Pancreas (tissue), 10 donors: ENCODE data around the gene COL5A1. TPM values are rescaled to one million over a fixed set of nuclear protein-coding genes. Genes with fewer than 3 reads are reported as not detected.

Experiments
- ATAC-seq, 4 donors: fragments of 200-7000 bp; cut with Tn5 transposase; one replicate each; pipeline versions ENCODE4 v1.8.0 to v1.9.1; 2020; ENCODE audit warnings: mild to moderate bottlenecking in 4 of 4, moderate library complexity in 4 of 4
- DNase-seq, 6 donors: peaks; one replicate each; pipeline ENCODE4 v3.0.0-alpha.2; 2020
- FAIRE-seq: peaks from 2 replicates; lab custom pipeline; 2012; peaks lifted over from hg19 to GRCh38; lab: Jason Lieb, UNC
- H3K27ac ChIP-seq, 4 donors: fragments of 200-600 bp; sonication (generic); 1 replicate in 3 of 4; 2 replicates in 1 of 4; pipeline versions ENCODE4 v1.5.0 to v1.8.0; 2020
- H3K27me3 ChIP-seq, 4 donors: fragments of 200-600 bp; one replicate each; pipeline ENCODE4 v1.8.0; 2021
- H3K36me3 ChIP-seq, 3 donors: fragments of 200-600 bp; sonication (generic) in 1 of 3; one replicate each; pipeline versions ENCODE4 v1.5.0 to v1.8.0; 2020 to 2021
- H3K4me1 ChIP-seq, 3 donors: fragments of 200-600 bp; one replicate each; pipeline ENCODE4 v1.8.0; 2021
- H3K4me3 ChIP-seq, 4 donors: fragments of 200-600 bp; sonication (generic) in 2 of 4; one replicate each; pipeline versions ENCODE4 v1.5.0 to v1.8.0; 2020 to 2021
- H3K9me3 ChIP-seq, 4 donors: fragments of 200-600 bp; one replicate each; pipeline ENCODE4 v1.8.0; 2021
- CTCF ChIP-seq, 4 donors: fragments of 200-600 bp; sonication (generic) in 3 of 4; IDR thresholded peaks; one replicate each; pipeline versions ENCODE4 v1.5.0 to v1.8.0; 2021; ENCODE audit warnings: antibody characterized with exemption in 4 of 4
- WGBS, 2 donors: extraction: QIAGEN DNeasy Blood & Tissue Kit; methylation state at CpG; one replicate each; pipeline ENCODE4 v1.1.7; 2013; 5-methylcytosine and 5-hydroxymethylcytosine counted together
- intact Hi-C, 3 donors: fragments of 100-400 bp; cut with DNase I; formaldehyde crosslinking; loops; one replicate each; pipeline versions ENCODE4 v1.11.1 to v1.14.2; 2022
- polyA plus RNA-seq, 2 donors: library from polyadenylated mRNA; stranded (reverse); fragments of 200-250 nt; gene quantifications; one replicate each; pipeline ENCODE4 v1.2.3, GENCODE V29; 2013
- total RNA-seq, 6 donors: library from RNA; stranded (reverse); fragmentation: NEBNext Ultra II Directional in 4 of 6; extraction: Animal tissue kit (Norgen Biotek cat#: 25700) in 4 of 6; gene quantifications; one replicate each; pipeline versions ENCODE4 v1.2.1 to v1.2.4, GENCODE V29; 2021 to 2023
- donor health status: healthy with polysubstance abuse.
- donor health status: DM: no; HTN: no; CAD: no; lungs with moderate emphysema.
- donor health status: DM: no; HTN: no; CAD: no.
- donor health status: control.
- donor health status: control.
- donor health status: Bipolar disorder and iron deficiency.
- donor health status: DM: yes; HTN: yes; CAD: no.
- donor health status: DM: no; HTN: no; CAD: no.
- donor health status: DM: no; HTN: no; CAD: no.
- donor health status: DM: yes; HTN: yes; CAD: no.

The COL5A1 gene
- total and polyA plus RNA-seq, 8 donors = 1.2 to 62.8 (median 3.5) TPM

- 44 to 49% methylated on average over 18 of the region's 18 CpGs for WGBS, 2 donors
- FAIRE-seq (no peak), ATAC-seq (no peak), DNase-seq (peak in 2 of 6 donors; percentile 48 to 52)
- Histone ChIP-seq H3K9me3 (no peaks in the 10 kb centered on the region), H3K27me3 (peaks cover 0 to 4% (median 0%) of the 10 kb centered on the region in 4 donors), H3K4me1 (no peaks in the 10 kb centered on the region), H3K27ac (no peak overlapping the region), H3K4me3 (no peak overlapping the region), H3K36me3 (no peaks in the 10 kb centered on the region)
- intact Hi-C loops = no loop called here
- no peak for TF ChIP-seq CTCF (IDR thresholded peaks at IDR 0.05)
Measured at GRCh38 chr9:134618163-134618832, 23.3 kb upstream of the COL5A1 start.

GRCh38 chr9:134618833-134619447 is 22.7 kb upstream of the COL5A1 start:
- Histone ChIP-seq H3K36me3 (no peaks in the 10 kb centered on the region), H3K27ac (no peak overlapping the region), H3K4me1 (no peaks in the 10 kb centered on the region), H3K4me3 (no peak overlapping the region), H3K27me3 (no peaks in the 10 kb centered on the region), H3K9me3 (no peaks in the 10 kb centered on the region)
- intact Hi-C loops = no loop called here
- FAIRE-seq (no peak), ATAC-seq (no peak), DNase-seq (peak in 2 of 6 donors; percentile 31 to 32)
- TF ChIP-seq CTCF (IDR thresholded peaks at IDR 0.05) = no peak
- 59 to 65% methylated on average over 13 of the region's 13 CpGs for WGBS, 2 donors

GRCh38 chr9:134619448-134619982 is 22.1 kb upstream of the COL5A1 start:
- Histone ChIP-seq H3K27ac (no peak overlapping the region), H3K4me1 (no peaks in the 10 kb centered on the region), H3K27me3 (no peaks in the 10 kb centered on the region), H3K4me3 (no peak overlapping the region), H3K36me3 (no peaks in the 10 kb centered on the region), H3K9me3 (no peaks in the 10 kb centered on the region)
- DNase-seq (peak in 1 of 6 donors; percentile 40), ATAC-seq (no peak), FAIRE-seq (no peak)
- TF ChIP-seq CTCF (IDR thresholded peaks at IDR 0.05) = no peak
- intact Hi-C loops = no loop called here
- WGBS, 2 donors = 58 to 68% methylated on average over 7 of the region's 7 CpGs

GRCh38 chr9:134619983-134620661 is 21.5 kb upstream of the COL5A1 start:
- no peaks in the 10 kb centered on the region for H3K27me3 ChIP-seq
- ATAC-seq (no peak), FAIRE-seq (no peak), DNase-seq (peak in 2 of 6 donors; percentile 46 to 50)
- TF ChIP-seq CTCF (IDR thresholded peaks at IDR 0.05) = no peak
- no peaks in the 10 kb centered on the region for H3K9me3 ChIP-seq
- H3K4me1 ChIP-seq = no peaks in the 10 kb centered on the region
- no peaks in the 10 kb centered on the region for H3K36me3 ChIP-seq
- H3K4me3 ChIP-seq = no peak overlapping the region
- intact Hi-C loops = no loop called here
- 65 to 74% methylated on average over 19 of the region's 19 CpGs for WGBS, 2 donors
- H3K27ac ChIP-seq = no peak overlapping the region
